Endothelial cell of umbilical vein (primary cell): ENCODE data around the gene MADCAM1. TPM values are rescaled to one million over a fixed set of nuclear protein-coding genes. Genes with fewer than 3 reads are reported as not detected.

ENCODE experiments used
- BruUV-seq: library from RNA; stranded (reverse); fragments of 400-500 nt; replicated peaks from 2 replicates; lab custom pipeline; 2021; lab: Mats Ljungman, UMichigan
- CTCF ChIA-PET: fragments of 300-600, 350-600 bp; sonication (Branson Sonifier 250); formaldehyde crosslinking; loops from one replicate; lab custom pipeline; 2021; ENCODE audit warnings: antibody characterized with exemption, inconsistent platforms; lab: Charles Lee
- POLR2A ChIA-PET: fragments of 300-600, 350-600 bp; sonication (Branson Sonifier 250); formaldehyde crosslinking; loops from one replicate; lab custom pipeline; 2021; ENCODE audit warnings: antibody characterized with exemption, inconsistent platforms; lab: Charles Lee
- DNase-seq: peaks from one replicate; pipeline ENCODE4 v3.0.0-alpha.2; 2011; ENCODE audit warnings: low read depth, low spot score
- FAIRE-seq: peaks from 2 replicates; lab custom pipeline; 2011; peaks lifted over from hg19 to GRCh38; lab: Jason Lieb, UNC
- H2AFZ ChIP-seq: 2 replicates; pipeline ENCODE4 v1.6.0; 2012; ENCODE audit warnings: low read depth, low read length, control low read depth, inconsistent platforms
- H3K27ac ChIP-seq: 2 replicates; pipeline ENCODE4 v1.5.1; 2011; ENCODE audit warnings: low read depth, mild to moderate bottlenecking, control low read depth, low read length, moderate library complexity; ENCODE audit not compliant: insufficient read depth
- H3K27me3 ChIP-seq, 2 experiments: 2 replicates each; pipeline versions ENCODE4 v1.6.0 to v1.6.1; 2011; ENCODE audit warnings: low read length in 2 of 2, mixed read lengths in 1 of 2; ENCODE audit not compliant: control insufficient read depth in 2 of 2, insufficient read depth in 2 of 2
- H3K36me3 ChIP-seq, 2 experiments: 2 replicates in 1 of 2; 3 replicates in 1 of 2; pipeline ENCODE4 v1.5.1; 2011; ENCODE audit warnings: low read length in 2 of 2, mild to moderate bottlenecking in 1 of 2, moderate library complexity in 1 of 2; ENCODE audit not compliant: control insufficient read depth in 2 of 2, insufficient read depth in 2 of 2; ENCODE audit errors: extremely low read depth in 1 of 2
- H3K4me1 ChIP-seq: 3 replicates; pipeline ENCODE4 v1.5.1; 2011; ENCODE audit warnings: mild to moderate bottlenecking, low read length; ENCODE audit not compliant: control insufficient read depth, insufficient read depth; ENCODE audit errors: extremely low read depth
- H3K4me2 ChIP-seq: 2 replicates; pipeline ENCODE4 v1.6.1; 2011; ENCODE audit warnings: low read length, control low read depth, mixed read lengths; ENCODE audit not compliant: insufficient read depth
- H3K4me3 ChIP-seq, 3 experiments: fragments of 200-600 bp in 1 of 3; sonication (generic), shearing (Covaris generic) in 1 of 3; replicated peaks in 1 of 3; 2 replicates each; pipeline ENCODE4 v1.5.1; 2011 to 2016; ENCODE audit warnings: control low read depth in 3 of 3, low read length in 3 of 3, mild to moderate bottlenecking in 2 of 3, inconsistent platforms in 1 of 3, low read depth in 1 of 3, moderate library complexity in 1 of 3; ENCODE audit not compliant: insufficient read depth in 1 of 3
- H3K79me2 ChIP-seq: 2 replicates; pipeline ENCODE4 v1.6.0; 2012; ENCODE audit warnings: low read length, inconsistent platforms; ENCODE audit not compliant: control insufficient read depth, insufficient read depth
- H3K9ac ChIP-seq: replicated peaks from 2 replicates; pipeline ENCODE3; 2011; ENCODE audit warnings: low read length, control low read depth; ENCODE audit not compliant: insufficient read depth; ENCODE audit errors: extremely low read depth
- H3K9me1 ChIP-seq: replicated peaks from 3 replicates; pipeline ENCODE4 v1.6.0; 2011; ENCODE audit warnings: mild to moderate bottlenecking, low read length; ENCODE audit not compliant: control insufficient read depth, insufficient read depth; ENCODE audit errors: extremely low read depth
- H3K9me3 ChIP-seq: replicated peaks from 2 replicates; pipeline ENCODE4 v1.5.1; 2012; ENCODE audit warnings: low read length, inconsistent platforms; ENCODE audit not compliant: control insufficient read depth, insufficient read depth
- H4K20me1 ChIP-seq: replicated peaks from 2 replicates; pipeline ENCODE3; 2011; ENCODE audit warnings: mild to moderate bottlenecking, low read length; ENCODE audit not compliant: control insufficient read depth, insufficient read depth; ENCODE audit errors: extremely low read depth
- EZH2 ChIP-seq: IDR thresholded peaks from 2 replicates; pipeline ENCODE4 v1.6.1; 2012; ENCODE audit warnings: borderline replicate concordance, low read depth, mild to moderate bottlenecking, moderate library complexity, low read length, inconsistent platforms; ENCODE audit not compliant: severe bottlenecking
- GATA2 ChIP-seq: IDR thresholded peaks from 2 replicates; pipeline ENCODE4 v1.7.0; 2011; ENCODE audit warnings: low read depth, mild to moderate bottlenecking, moderate library complexity, mixed read lengths, low read length; ENCODE audit not compliant: insufficient read length, insufficient read depth
- JUN ChIP-seq: IDR thresholded peaks from 2 replicates; pipeline ENCODE4 v1.6.1; 2011; ENCODE audit warnings: borderline replicate concordance, low read depth; ENCODE audit not compliant: insufficient read length, insufficient read depth
- MYC ChIP-seq: IDR thresholded peaks from one replicate; pipeline ENCODE4 v1.6.1; 2011; ENCODE audit warnings: mild to moderate bottlenecking, low read depth, low read length
- dilution Hi-C: fragments of 300-500 bp; cut with MboI; formaldehyde crosslinking; loops from one replicate; pipeline ENCODE4 v1.15.0; 2019; ENCODE audit warnings: low sequenced_read_pairs; ENCODE audit not compliant: extremely low pct_ligation_motif_present
- intact Hi-C: fragments of 100-400 bp; cut with micrococcal nuclease; formaldehyde crosslinking; loops from one replicate; pipeline ENCODE4 v1.10.0; 2022
- polyA plus RNA-seq, 4 experiments: library from polyadenylated mRNA; depleted of rRNA in 3 of 4; stranded (reverse) in 3 of 4; unstranded in 1 of 4; fragments of >200 nt; gene quantifications; 2 replicates each; pipeline versions ENCODE4 v1.2.1 to v1.2.3, GENCODE V29; 2011 to 2012; ENCODE audit warnings: missing spikeins in 1 of 4
- total RNA-seq: library from RNA; stranded (reverse); gene quantifications from 2 replicates; pipeline ENCODE4 v1.2.3, GENCODE V29; 2021
- TF ChIP-seq, protein P1 (sequence below), 2 donors: IDR thresholded peaks; 1 replicate in 1 of 2; 2 replicates in 1 of 2; pipeline ENCODE4 v1.5.1; 2011; ENCODE audit warnings: low read length in 2 of 2, mild to moderate bottlenecking in 2 of 2, moderate library complexity in 2 of 2, control low read depth in 1 of 2, inconsistent platforms in 1 of 2, low read depth in 1 of 2; ENCODE audit not compliant: insufficient read depth in 1 of 2; ENCODE audit errors: extremely low read depth in 1 of 2

MADCAM1 gene
- total and polyA plus RNA-seq, 2 donors (not counting 3 experiments of a cell fraction or from before 2014, with no cell fraction given) = 0.07 to 0.31 TPM

DNA sequence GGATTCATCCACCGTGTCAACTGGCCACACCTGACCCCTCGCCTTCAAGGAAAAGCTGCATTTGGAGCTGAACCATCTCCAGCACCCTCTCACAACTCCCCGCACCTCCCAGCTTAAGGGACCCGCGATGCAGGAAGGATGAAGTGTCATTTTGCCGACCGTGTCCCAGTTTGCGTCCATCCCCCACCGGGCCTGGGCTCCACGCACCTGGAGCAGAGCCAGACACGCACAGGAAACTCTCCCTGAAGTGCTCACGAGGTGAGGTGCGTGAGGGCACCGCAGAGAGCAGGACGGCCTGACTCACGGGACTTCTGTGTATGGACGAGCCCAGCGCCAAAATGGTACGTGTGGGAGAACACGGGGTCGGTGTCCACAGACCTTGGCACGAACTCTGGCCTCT is 42.7 kb upstream of the MADCAM1 start:
- Histone ChIP-seq H3K27me3 (no peaks in the 10 kb centered on the region), H3K4me3 (no peak overlapping the region), H3K9ac (no peak overlapping the region), H3K4me1 (no peaks in the 10 kb centered on the region), H2AFZ (no peak overlapping the region), H3K79me2 (no peaks in the 10 kb centered on the region), H3K9me1 (no peaks in the 10 kb centered on the region), H3K9me3 (no peaks in the 10 kb centered on the region), H4K20me1 (no peaks in the 10 kb centered on the region), H3K4me2 (no peak overlapping the region), H3K36me3 (no peaks in the 10 kb centered on the region), H3K27ac (no peak overlapping the region)
- dilution Hi-C loops (no loop called here), intact Hi-C loops (no loop called here)
- no peak for DNase-seq
- no peak for TF ChIP-seq MYC
- TF ChIP-seq, protein P1, sequence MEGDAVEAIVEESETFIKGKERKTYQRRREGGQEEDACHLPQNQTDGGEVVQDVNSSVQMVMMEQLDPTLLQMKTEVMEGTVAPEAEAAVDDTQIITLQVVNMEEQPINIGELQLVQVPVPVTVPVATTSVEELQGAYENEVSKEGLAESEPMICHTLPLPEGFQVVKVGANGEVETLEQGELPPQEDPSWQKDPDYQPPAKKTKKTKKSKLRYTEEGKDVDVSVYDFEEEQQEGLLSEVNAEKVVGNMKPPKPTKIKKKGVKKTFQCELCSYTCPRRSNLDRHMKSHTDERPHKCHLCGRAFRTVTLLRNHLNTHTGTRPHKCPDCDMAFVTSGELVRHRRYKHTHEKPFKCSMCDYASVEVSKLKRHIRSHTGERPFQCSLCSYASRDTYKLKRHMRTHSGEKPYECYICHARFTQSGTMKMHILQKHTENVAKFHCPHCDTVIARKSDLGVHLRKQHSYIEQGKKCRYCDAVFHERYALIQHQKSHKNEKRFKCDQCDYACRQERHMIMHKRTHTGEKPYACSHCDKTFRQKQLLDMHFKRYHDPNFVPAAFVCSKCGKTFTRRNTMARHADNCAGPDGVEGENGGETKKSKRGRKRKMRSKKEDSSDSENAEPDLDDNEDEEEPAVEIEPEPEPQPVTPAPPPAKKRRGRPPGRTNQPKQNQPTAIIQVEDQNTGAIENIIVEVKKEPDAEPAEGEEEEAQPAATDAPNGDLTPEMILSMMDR (IDR thresholded peaks at IDR 0.05; ENCODE audit: extremely low read depth in 1 of 2, insufficient read depth in 1 of 2, low read depth in 1 of 2, low read length in 2 of 2) = no peak
- TF ChIP-seq EZH2 = no peak
- no peak for TF ChIP-seq JUN
- TF ChIP-seq GATA2 = no peak
- ChIA-PET POLR2A (no interaction called here), CTCF (no interaction called here)
- no peak for FAIRE-seq
- no TSS peak for BruUV-seq
